Measurements from ENCODE around the gene MRPL19.

MRPL19 gene

DNA sequence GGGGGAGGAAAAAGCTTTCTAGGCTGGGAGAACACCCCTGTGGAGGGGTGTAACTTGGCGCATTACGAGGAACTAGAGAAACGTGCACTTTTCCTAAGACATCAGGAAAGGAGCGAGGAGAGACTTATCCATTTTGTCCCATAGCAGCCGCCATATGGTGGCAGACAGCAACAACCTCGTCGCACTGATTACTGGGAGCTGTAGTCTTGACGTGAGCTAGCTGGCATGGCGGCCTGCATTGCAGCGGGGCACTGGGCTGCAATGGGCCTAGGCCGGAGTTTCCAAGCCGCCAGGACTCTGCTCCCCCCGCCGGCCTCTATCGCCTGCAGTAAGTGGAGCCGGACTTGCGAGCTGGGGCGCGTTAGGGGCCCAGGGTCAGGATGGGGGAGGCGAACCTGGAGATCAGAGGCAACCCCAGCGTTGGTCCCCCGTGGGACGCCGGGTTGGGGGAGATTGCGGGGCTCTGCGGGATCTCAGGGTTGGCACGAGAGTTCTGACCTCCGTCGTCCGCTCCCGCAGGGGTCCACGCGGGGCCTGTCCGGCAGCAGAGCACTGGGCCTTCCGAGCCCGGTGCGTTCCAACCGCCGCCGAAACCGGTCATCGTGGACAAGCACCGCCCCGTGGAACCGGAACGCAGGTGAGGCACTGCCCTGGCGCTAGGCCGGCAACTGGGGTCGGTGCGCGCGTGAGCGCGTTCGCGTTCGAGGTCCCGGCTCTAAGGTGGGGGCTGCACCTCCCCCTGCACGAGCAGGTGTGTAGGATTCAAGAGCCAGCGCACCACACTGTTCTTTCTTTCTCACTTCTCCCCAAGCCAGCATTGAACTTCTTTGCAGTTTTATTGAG, at the start of gene MRPL19:
Gene MRPL19 (plus strand): TSS at position 201 of the 843 bp plus-strand sequence. CDS start 25 bp downstream, at position 226.
- no peak for TF ChIP-seq CTCF (IDR thresholded peaks at IDR 0.05)

DNA sequence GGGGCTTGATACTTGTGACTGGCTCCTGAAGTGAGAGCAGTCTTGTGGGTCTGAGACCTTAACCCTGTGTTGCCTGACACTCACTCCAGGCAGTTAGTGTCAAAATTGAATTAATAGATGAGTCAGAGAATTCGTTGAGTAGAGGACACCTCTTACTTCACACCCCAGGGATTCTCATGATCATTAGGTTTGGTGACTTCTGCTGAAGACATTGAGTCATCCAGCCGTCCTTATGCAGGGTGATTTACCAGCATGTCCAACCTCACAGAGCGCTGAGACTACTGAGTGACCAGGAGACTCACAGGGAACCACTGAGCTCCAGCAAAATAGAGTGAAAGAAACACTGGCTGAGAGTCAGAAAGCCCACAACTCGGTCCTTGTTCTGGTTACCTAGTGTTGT, 49.8 kb upstream of the MRPL19 start:
- TF ChIP-seq CTCF (IDR thresholded peaks at IDR 0.05), result no peak

DNA sequence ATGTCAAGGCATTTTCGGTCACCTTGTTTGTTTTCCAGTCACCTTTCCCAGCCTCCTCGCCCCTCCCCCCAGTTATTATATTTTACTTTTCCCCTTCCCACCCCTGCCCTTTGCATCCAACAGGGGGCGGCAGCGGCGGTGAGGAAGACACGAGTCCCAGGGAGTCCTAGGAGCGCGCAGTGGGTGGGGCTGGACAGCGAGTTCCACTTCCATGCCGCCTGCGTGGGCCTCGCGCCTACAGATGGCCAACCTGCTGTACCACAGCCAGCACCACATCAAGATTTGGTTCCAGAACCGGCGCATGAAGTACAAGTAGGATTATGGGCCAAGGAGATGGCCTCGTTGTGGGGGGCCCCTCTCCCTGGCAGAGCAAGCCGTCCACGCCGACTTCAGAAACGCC, 48.6 kb upstream of the MRPL19 start:
- no peak for TF ChIP-seq CTCF (IDR thresholded peaks at IDR 0.05)

GRCh38 chr2:75598589-75599155, 47.9 kb upstream of the MRPL19 start:
- no peak for TF ChIP-seq CTCF (IDR thresholded peaks at IDR 0.05)

DNA sequence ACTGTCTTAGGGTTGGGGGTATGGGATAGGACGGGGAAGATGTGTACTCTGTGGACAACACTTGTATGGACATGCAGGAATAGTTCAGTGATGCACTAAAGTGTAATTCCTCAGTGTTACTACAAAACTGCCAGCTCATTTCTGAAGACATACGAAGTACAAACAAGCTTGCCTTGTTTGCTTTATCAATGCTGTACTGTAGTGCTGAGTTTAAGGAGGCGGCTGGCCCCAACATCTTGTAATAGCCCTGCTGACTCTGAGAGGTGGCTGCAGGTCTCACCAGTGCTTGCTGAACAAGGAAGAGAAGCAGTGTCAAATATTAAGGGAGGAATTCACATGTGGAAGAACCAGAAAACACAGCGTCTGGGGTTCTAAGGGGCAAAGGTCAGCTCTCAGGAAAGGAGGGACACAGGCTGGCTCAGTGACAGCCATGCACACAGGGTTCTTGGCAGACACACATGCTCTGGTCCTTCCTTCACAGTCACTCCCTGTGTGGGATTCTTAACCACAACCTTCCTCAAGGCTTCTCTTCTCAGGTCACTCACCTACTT, 46.0 kb upstream of the MRPL19 start:
- no peak for TF ChIP-seq CTCF (IDR thresholded peaks at IDR 0.05)

- TF ChIP-seq CTCF (IDR thresholded peaks at IDR 0.05), result no peak
Observed at GRCh38 chr2:75602724-75603342, 43.8 kb upstream of the MRPL19 start.

GRCh38 chr2:75603477-75603876, 43.1 kb upstream of the MRPL19 start:
- TF ChIP-seq CTCF (IDR thresholded peaks at IDR 0.05), result no peak

Data from LNCAP (cell line).